NB4 (cell line): Measurements from ENCODE around the gene ITGB7.

ENCODE experiments used
- CTCF ChIP-seq: IDR thresholded peaks from one replicate; pipeline ENCODE4 v1.5.1; 2012; ENCODE audit warnings: low read depth, low read length
- POLR2A ChIP-seq: IDR thresholded peaks from 2 replicates; pipeline ENCODE4 v1.6.1; 2011; ENCODE audit warnings: mild to moderate bottlenecking; ENCODE audit not compliant: insufficient read length; ENCODE audit errors: extremely low read depth

GRCh38 chr12:53160673-53161072 is 46.4 kb downstream of the ITGB7 start:
- TF ChIP-seq CTCF (no peak), POLR2A (no peak)
